GM23248 (cell line): ENCODE measurements around the gene CHGA. TPM values are rescaled to one million over a fixed set of nuclear protein-coding genes. Genes with fewer than 3 reads are reported as not detected.

ENCODE experiments used
- DNase-seq: peaks from one replicate; pipeline ENCODE4 v3.0.0-alpha.2; 2015
- H2AFZ ChIP-seq: fragments of 200-600 bp; sonication (generic); 2 replicates; pipeline ENCODE4 v1.6.1; 2016; ENCODE audit warnings: antibody characterized with exemption
- H3F3A ChIP-seq: fragments of 200-600 bp; sonication (generic); 2 replicates; pipeline ENCODE4 v1.6.1; 2016; ENCODE audit warnings: mild to moderate bottlenecking, antibody characterized with exemption, mixed run types; ENCODE audit not compliant: insufficient read depth
- H3K27ac ChIP-seq: fragments of 200-600 bp; sonication (generic); 2 replicates; pipeline ENCODE4 v1.5.1; 2016; ENCODE audit warnings: mild to moderate bottlenecking
- H3K27me3 ChIP-seq: fragments of 200-600 bp; sonication (generic); replicated peaks from 2 replicates; pipeline ENCODE4 v1.6.1; 2016; ENCODE audit warnings: mild to moderate bottlenecking; ENCODE audit not compliant: insufficient read depth
- H3K36me3 ChIP-seq: fragments of 200-600 bp; sonication (generic); 2 replicates; pipeline ENCODE4 v1.6.1; 2016; ENCODE audit warnings: low read depth, mild to moderate bottlenecking
- H3K4me1 ChIP-seq: fragments of 200-600 bp; sonication (generic); 2 replicates; pipeline ENCODE4 v1.6.1; 2016; ENCODE audit warnings: mild to moderate bottlenecking; ENCODE audit not compliant: insufficient read depth
- H3K4me2 ChIP-seq: fragments of 200-600 bp; sonication (generic); one replicate; pipeline ENCODE4 v1.6.1; 2016; ENCODE audit warnings: mild to moderate bottlenecking; ENCODE audit not compliant: unreplicated experiment
- H3K4me3 ChIP-seq: fragments of 200-600 bp; sonication (generic); 2 replicates; pipeline ENCODE4 v1.5.1; 2016; ENCODE audit warnings: mild to moderate bottlenecking
- H3K79me2 ChIP-seq: fragments of 200-600 bp; sonication (generic); 2 replicates; pipeline ENCODE4 v1.6.1; 2016; ENCODE audit warnings: mild to moderate bottlenecking; ENCODE audit not compliant: insufficient read depth
- H3K9ac ChIP-seq: fragments of 200-600 bp; sonication (generic); 2 replicates; pipeline ENCODE4 v1.6.1; 2016; ENCODE audit warnings: mild to moderate bottlenecking
- H3K9me2 ChIP-seq: fragments of 200-600 bp; sonication (generic); 2 replicates; pipeline ENCODE4 v1.6.1; 2016; ENCODE audit warnings: mixed run types, mild to moderate bottlenecking, moderate library complexity; ENCODE audit not compliant: insufficient read depth
- H3K9me3 ChIP-seq: fragments of 200-600 bp; sonication (generic); one replicate; pipeline ENCODE4 v1.6.1; 2017; ENCODE audit warnings: low read depth
- H4K20me1 ChIP-seq: fragments of 200-600 bp; sonication (generic); 2 replicates; pipeline ENCODE4 v1.6.0; 2016; ENCODE audit not compliant: insufficient read depth
- EZH2 ChIP-seq: fragments of 200-600 bp; sonication (generic); IDR thresholded peaks from 2 replicates; pipeline ENCODE4 v1.6.1; 2018; ENCODE audit warnings: antibody characterized with exemption, mild to moderate bottlenecking; ENCODE audit not compliant: insufficient read depth, poor library complexity, severe bottlenecking
- EZH2phosphoT487 ChIP-seq: fragments of 200-600 bp; sonication (generic); IDR thresholded peaks from 2 replicates; pipeline ENCODE4 v1.6.1; 2018; ENCODE audit warnings: antibody characterized with exemption, moderate library complexity, mild to moderate bottlenecking, low read depth; ENCODE audit not compliant: insufficient read depth
- WGBS, 2 experiments: methylation state at CpG; one replicate each; pipeline ENCODE4 v1.1.6; 2015 to 2017; ENCODE audit warnings: low lambda C conversion rate in 2 of 2, low coverage in 1 of 2; ENCODE audit errors: missing lambda C conversion rate in 2 of 2; 5-methylcytosine and 5-hydroxymethylcytosine counted together
- in situ Hi-C: fragments of 300-500 bp; cut with MboI; formaldehyde crosslinking; loops from 2 replicates; pipeline ENCODE4 v1.15.0; 2020
- polyA plus RNA-seq: library from polyadenylated mRNA; unstranded; fragments of >200 nt; fragmentation: Nextera tagmentation; extraction: Ambion mirVana; gene quantifications from 2 replicates; pipeline ENCODE4 v1.2.1, GENCODE V29; 2016
- total RNA-seq: library from RNA; depleted of rRNA; stranded (reverse); fragments of >200 nt; shearing (Covaris generic); gene quantifications from 2 replicates; pipeline ENCODE4 v1.2.3, GENCODE V29; 2014

The CHGA gene
- total and polyA plus RNA-seq, 2 experiments from 2014 or later: not detected

DNA sequence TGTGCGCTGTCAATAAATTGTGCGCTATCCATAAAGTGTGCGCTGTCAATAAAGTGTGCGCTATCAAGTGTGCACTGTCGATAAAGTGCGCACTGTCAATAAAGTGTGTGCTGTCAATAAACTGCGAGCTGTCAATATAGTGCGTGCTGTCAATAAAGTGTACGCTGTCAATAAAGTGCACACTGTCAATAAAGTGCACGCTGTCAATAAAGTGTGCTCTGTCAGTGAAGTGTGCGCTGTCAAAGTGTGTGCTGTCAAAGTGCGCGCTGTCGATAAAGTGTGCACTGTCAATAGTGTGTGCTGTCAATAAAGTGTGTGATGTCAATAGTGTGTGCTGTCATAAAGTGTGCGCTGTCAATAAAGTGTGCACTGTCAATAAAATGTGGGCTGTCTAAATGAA, 2.9 kb upstream of the CHGA start:
- DNase-seq: no peak
- in situ Hi-C loops: no loop called here
- Histone ChIP-seq H3K4me1 (no peaks in the 10 kb centered on the region), H2AFZ (no peak overlapping the region), H3K36me3 (no peaks in the 10 kb centered on the region), H3K4me3 (no peak overlapping the region), H3K9me2 (no peaks in the 10 kb centered on the region), H3K79me2 (no peaks in the 10 kb centered on the region), H3K4me2 (no peak overlapping the region), H3K27me3 (peaks cover 27% of the 10 kb centered on the region), H3K27ac (no peak overlapping the region), H4K20me1 (no peaks in the 10 kb centered on the region), H3F3A (no peaks in the 10 kb centered on the region), H3K9me3 (no peaks in the 10 kb centered on the region), H3K9ac (no peak overlapping the region)
- TF ChIP-seq EZH2phosphoT487: no peak
- TF ChIP-seq EZH2: no peak
- 87 to 88% methylated on average over 15 of the region's 15 CpGs for WGBS, 2 experiments

DNA sequence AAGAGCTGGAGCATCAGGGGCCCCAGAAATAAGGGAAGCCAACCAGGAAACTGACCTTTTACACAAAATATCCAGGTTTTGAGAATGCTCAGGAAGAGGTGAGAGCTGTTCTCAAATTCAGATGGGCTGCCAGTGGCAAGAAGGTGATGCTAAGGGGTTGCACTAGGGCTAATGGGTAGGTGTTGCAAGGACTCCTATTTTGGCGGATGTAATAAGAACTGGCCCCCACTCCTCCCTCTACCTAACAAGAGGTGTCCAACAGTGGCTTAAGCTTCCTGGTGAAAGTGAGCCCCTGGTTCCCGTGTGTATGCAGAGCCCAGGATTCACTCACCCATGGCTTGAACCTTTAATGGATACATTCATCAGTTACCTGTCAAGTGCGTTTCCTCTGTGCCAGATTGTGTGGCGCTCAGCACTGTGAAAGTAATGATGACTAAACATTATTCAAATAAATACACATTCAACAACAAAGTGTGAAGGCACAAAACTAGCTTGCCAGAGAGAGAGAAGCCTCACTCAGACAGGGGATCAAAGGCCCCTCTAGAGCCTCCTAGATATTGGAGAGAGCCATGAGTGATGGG, 705 bp upstream of the CHGA start:
- no peak overlapping the region for H3K4me3 ChIP-seq
- WGBS, 2 experiments: 52 to 58% methylated on average over 4 of the region's 4 CpGs
- no peaks in the 10 kb centered on the region for H4K20me1 ChIP-seq
- no peak for DNase-seq
- H3F3A ChIP-seq: no peaks in the 10 kb centered on the region
- no peaks in the 10 kb centered on the region for H3K79me2 ChIP-seq
- no peaks in the 10 kb centered on the region for H3K36me3 ChIP-seq
- TF ChIP-seq EZH2phosphoT487: no peak
- no peak for TF ChIP-seq EZH2
- H3K9me3 ChIP-seq: no peaks in the 10 kb centered on the region
- H3K9ac ChIP-seq: no peak overlapping the region
- H3K4me2 ChIP-seq: no peak overlapping the region
- H3K27ac ChIP-seq: no peak overlapping the region
- in situ Hi-C loops: no loop called here
- no peaks in the 10 kb centered on the region for H3K9me2 ChIP-seq
- H2AFZ ChIP-seq: no peak overlapping the region
- H3K27me3 ChIP-seq: peaks cover 37% of the 10 kb centered on the region
- H3K4me1 ChIP-seq: no peaks in the 10 kb centered on the region

DNA sequence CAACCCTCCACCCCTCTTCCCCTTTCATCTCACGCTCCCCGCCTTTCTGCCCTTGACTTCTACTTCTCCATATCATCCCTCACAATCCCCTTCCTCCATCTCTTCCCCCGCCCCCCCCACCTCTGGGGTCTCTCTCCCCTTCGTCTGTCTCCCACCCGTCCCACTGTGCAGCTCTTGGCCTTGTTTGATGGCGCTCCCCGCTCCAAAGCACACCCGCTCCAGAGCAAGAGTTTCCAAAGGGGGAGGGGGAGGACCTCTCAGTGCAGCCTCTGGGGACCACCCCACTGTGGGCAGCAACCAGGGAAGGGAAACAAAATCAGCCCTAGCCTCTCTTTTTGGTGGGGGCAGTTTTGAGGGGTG, 774 bp downstream of the CHGA start:
- Histone ChIP-seq H3K9me3 (no peaks in the 10 kb centered on the region), H3K27me3 (peaks cover 41% of the 10 kb centered on the region), H3K4me3 (no peak overlapping the region), H2AFZ (no peak overlapping the region), H3F3A (no peaks in the 10 kb centered on the region), H3K36me3 (no peaks in the 10 kb centered on the region), H3K4me1 (no peaks in the 10 kb centered on the region), H3K27ac (no peak overlapping the region), H3K9ac (no peak overlapping the region), H3K4me2 (no peak overlapping the region), H3K9me2 (no peaks in the 10 kb centered on the region), H3K79me2 (no peaks in the 10 kb centered on the region), H4K20me1 (no peaks in the 10 kb centered on the region)
- no peak for DNase-seq
- in situ Hi-C loops: no loop called here
- TF ChIP-seq EZH2 (no peak), EZH2phosphoT487 (no peak)
- WGBS, 2 experiments: 24 to 35% methylated on average over 5 to 8 of the region's 8 CpGs

DNA sequence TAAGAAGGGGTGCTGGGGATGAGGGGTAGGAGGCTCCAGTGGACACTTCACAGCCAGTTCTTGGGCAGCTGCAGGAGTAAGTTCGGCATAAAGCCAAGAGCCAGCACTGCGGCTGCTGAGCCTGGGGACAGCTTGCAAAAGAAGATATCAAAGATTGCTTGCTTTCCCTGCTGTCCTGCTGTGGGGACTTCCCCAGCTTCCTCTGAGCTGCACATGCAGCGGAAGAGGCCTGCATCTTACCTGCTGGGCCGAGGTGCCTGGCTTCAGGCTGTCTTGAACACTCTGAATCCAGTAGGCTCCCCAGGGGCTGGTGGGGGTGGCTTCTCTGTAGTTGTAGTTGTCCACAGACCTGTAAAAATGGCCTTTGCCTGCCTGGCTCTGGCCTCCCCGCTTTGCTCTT, 1.3 kb downstream of the CHGA start:
- Histone ChIP-seq H4K20me1 (no peaks in the 10 kb centered on the region), H3K27ac (no peak overlapping the region), H3K4me2 (no peak overlapping the region), H3K79me2 (no peaks in the 10 kb centered on the region), H3K4me3 (no peak overlapping the region), H3K36me3 (no peaks in the 10 kb centered on the region), H3K9ac (no peak overlapping the region), H2AFZ (no peak overlapping the region), H3K9me2 (no peaks in the 10 kb centered on the region), H3K27me3 (peaks cover 37% of the 10 kb centered on the region), H3K9me3 (no peaks in the 10 kb centered on the region), H3F3A (no peaks in the 10 kb centered on the region), H3K4me1 (no peaks in the 10 kb centered on the region)
- no peak for DNase-seq
- 43 to 44% methylated on average over 5 of the region's 5 CpGs for WGBS, 2 experiments
- TF ChIP-seq EZH2: no peak
- no peak for TF ChIP-seq EZH2phosphoT487
- in situ Hi-C loops: no loop called here

DNA sequence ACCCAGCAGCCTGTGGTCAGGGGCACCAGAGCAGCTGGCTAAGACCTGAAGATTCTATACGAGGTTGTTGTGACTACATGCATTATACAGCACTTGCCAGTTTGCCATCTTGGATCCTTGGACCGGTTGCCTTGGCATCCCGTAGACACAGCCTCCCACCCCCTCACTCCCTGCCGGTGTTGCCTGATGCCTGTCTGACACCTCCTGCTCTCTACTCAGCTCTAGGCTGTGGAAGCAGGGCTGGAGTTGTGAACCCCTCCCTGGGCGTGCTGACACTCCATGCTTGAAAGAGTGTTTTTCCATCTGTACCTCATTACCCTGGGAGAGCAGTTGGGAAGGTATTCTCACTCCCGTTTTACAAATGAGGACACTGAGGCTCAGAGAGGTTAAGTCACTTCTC, 2.5 kb downstream of the CHGA start:
- Histone ChIP-seq H3K4me1 (no peaks in the 10 kb centered on the region), H3K9me3 (no peaks in the 10 kb centered on the region), H3K27ac (no peak overlapping the region), H3K79me2 (no peaks in the 10 kb centered on the region), H3K36me3 (no peaks in the 10 kb centered on the region), H4K20me1 (no peaks in the 10 kb centered on the region), H3K27me3 (peaks cover 29% of the 10 kb centered on the region), H3K9ac (no peak overlapping the region), H3F3A (no peaks in the 10 kb centered on the region), H3K9me2 (no peaks in the 10 kb centered on the region), H2AFZ (no peak overlapping the region), H3K4me2 (no peak overlapping the region), H3K4me3 (no peak overlapping the region)
- TF ChIP-seq EZH2phosphoT487 (no peak), EZH2 (no peak)
- 44 to 49% methylated on average over 6 of the region's 6 CpGs for WGBS, 2 experiments
- no peak for DNase-seq
- in situ Hi-C loops: no loop called here
